GM21825 (cell line): ENCODE measurements around the gene DDN.

Source experiments
- ATAC-seq: cut with Tn5 transposase; IDR thresholded peaks from one replicate; pipeline ENCODE4 v1.9.1; 2021; ENCODE audit warnings: mild to moderate bottlenecking, moderate library complexity; ENCODE audit not compliant: unreplicated experiment

The DDN gene

GRCh38 chr12:48999371-49000131 is at the start of gene DDN:
TSS of gene DDN (minus strand) at chr12:48999375. CDS start at chr12:48999287, 88 bp downstream.
- ATAC-seq = peak; percentile 37

- no peak for ATAC-seq
Observed at GRCh38 chr12:49048953-49049352, 49.8 kb upstream of the DDN start.

- no peak for ATAC-seq
Observed at GRCh38 chr12:49046129-49046895, 47.1 kb upstream of the DDN start.

GRCh38 chr12:49044660-49045059 is 45.5 kb upstream of the DDN start:
- ATAC-seq = no peak

GRCh38 chr12:49043856-49044258 is 44.7 kb upstream of the DDN start:
- no peak for ATAC-seq

GRCh38 chr12:49043241-49043640 is 44.1 kb upstream of the DDN start:
- no peak for ATAC-seq

- no peak for ATAC-seq
Observed at GRCh38 chr12:49041881-49042484, 42.8 kb upstream of the DDN start.

- no peak for ATAC-seq
Observed at GRCh38 chr12:49041036-49041880, 42.1 kb upstream of the DDN start.

- no peak for ATAC-seq
Observed at GRCh38 chr12:49040364-49040855, 41.2 kb upstream of the DDN start.

GRCh38 chr12:49039421-49040363 is 40.5 kb upstream of the DDN start:
- ATAC-seq = no peak

- ATAC-seq = no peak
Observed at GRCh38 chr12:49038291-49038955, 39.2 kb upstream of the DDN start.

- no peak for ATAC-seq
Observed at GRCh38 chr12:49037947-49038237, 38.7 kb upstream of the DDN start.

- ATAC-seq = no peak
Observed at GRCh38 chr12:49037111-49037946, 38.2 kb upstream of the DDN start.

- no peak for ATAC-seq
Observed at GRCh38 chr12:49036029-49036428, 36.9 kb upstream of the DDN start.

- no peak for ATAC-seq
Observed at GRCh38 chr12:49034286-49034622, 35.1 kb upstream of the DDN start.

- no peak for ATAC-seq
Observed at GRCh38 chr12:49033611-49034285, 34.6 kb upstream of the DDN start.

- no peak for ATAC-seq
Observed at GRCh38 chr12:49032679-49033447, 33.7 kb upstream of the DDN start.
